NCI-H1436 treated with DMSO at 0.1 percent for 48 hours (cell line): Measurements from ENCODE around the gene CRABP2.

Experiments used
- DNase-seq: peaks from one replicate; lab custom pipeline; 2025; lab: John Stamatoyannopoulos, UW

CRABP2 gene

DNA sequence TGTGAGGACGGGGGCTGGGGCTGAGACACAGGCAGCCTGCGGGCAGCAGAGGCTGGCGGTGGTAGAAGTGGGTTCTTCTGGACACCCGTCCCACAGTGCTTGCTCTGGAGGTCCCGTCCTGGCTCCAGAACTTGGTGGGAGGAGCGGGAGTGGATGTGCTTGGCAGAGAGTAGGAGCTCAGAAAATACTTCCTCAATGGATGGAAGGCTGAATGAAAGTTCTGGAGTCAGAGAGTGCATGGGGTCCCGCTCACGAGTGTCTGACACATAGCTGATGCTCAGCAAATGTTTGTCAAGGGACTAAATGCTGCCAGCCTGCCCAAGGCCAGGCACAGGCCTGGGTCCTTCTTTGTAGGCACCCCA is 14.7 kb downstream of the CRABP2 start:
- DNase-seq = no peak

DNA sequence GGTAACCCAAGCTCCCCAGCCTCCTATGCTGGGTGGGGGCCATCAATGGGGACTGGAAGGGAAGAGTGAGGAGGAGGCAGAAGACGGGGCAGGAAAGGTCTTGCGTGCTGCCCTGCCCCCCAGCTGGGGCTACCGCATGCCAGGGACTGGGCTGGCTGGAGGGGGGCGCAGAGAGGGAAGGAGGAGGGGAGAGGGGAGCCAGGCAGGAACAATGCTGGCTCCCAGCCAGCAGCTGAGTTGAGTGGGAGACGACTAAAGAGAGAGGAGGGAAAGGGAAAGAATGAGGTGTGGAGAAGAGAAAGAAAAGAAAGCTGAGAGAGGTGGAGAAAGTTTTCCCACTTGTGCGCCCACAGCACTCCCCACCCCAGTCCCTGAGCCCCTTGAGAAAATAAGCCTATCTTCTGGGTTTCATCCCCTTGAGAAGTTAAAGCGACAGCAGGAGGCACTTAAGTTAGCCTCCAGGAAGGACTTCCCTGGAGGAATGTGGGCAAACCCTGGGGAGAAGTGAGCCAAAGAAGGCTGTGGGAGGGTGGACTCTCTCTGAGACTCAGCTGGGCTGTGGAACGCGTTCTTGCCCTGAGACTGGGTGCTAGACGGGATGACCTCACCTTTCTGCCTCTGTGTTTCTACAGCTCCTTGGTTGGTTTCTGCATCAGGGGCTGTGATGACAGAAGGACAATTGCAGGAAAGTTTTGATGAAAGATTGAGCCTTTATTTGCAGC is 15.3 kb downstream of the CRABP2 start:
- no peak for DNase-seq

DNA sequence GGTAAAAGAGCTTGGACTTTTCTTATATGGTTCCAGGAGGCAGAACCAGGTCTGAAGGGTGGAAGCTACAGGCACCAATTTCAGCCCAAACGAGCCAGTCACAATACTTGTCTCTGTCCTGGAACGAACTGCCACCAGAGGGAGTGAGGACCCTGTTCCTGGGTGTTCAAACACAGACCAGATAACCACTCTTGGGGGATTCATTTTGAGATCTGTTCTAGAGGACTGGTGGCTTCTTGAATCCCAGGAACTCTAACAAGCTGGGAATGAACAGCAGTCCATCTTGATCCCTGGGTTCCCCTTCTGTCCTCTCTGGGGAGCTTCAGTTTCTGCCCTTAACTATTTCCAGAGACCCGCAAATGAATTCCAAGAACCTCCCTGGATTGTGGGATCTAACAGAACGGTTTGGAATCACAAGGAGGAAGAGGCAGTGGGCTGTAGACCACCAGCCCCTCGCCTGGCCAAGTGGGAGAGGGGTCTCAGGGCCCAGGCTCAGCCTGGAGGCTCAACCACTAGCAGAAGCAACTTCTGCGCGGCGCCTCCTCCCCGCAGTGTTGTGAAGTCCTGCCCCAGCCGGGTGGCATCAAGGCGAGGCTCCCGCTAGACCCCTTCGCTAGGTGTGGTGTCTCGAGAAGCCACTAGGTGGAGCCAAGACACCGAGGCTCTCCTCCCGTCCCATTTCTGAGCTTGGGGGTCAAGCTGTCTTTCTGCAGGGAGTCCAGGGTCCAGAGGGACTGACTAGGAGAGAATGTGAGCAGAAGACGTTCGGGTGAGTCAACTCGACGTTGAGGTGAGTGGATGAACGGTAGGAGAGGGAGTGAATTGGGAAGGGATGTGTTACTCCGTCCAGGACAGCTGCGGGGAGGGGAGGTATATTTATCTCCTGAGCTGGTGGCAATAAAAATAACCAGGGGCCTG is 16.1 kb downstream of the CRABP2 start:
- peak; percentile 42 for DNase-seq

DNA sequence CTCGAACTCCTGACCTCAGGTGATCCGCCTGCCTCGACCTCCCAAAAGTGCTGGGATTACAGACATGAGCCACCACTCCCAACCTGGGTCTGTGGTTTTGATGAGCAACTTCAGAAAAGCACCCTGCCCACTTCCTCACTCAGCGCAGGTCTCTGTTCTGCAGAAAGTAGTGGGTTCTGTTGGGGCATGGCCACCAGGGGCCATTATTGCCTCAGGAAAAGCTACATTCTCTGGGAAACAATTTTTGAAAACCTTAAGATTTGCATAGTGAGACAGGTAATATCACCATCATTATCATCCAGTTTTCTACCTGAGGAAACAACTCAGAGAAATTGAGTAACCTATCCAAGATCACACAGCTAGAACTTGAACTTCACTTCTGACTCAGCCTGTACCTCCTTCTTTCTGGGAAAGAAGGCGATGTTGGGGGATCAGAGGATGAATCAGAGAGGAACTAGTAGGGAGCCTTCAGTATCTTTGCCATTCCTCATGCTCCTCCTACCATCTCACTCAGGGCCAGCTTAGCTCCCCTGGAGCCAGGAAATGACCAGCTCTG is 21.1 kb downstream of the CRABP2 start:
- DNase-seq = no peak

DNA sequence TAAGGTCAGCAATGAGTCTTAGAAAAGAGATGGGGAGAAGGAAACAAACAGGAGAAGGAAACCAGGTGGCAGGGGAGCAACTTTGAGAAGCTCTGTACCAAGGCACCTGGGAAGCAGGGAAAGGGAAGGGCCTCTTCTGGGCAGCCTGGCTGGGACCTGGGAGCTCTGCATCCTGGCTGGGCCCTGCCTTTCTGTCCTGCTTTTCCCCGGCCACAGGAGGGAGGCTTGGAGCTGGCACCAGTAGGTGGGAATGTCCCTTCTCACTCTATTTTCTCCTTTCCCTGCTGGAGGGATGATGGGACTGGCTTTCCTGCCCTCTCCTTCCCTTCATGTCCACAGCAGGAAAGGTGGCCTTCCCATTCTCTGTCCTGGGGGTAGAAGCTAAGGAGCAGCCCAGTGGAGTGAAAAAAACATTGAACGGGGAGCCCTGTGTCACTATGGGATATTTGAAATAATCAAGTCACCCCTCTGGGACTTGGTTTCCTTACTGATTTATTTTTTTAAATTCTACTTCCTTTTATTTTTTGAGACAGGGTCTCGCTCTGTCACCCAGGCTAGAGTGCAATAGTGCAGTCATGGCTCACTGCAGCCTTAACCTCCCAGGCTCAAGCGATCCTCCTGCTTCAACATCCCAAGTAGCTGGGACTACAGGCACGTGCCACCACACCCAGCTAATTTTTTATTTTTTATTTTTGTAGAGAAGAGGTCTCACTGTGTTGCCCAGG is 23.1 kb downstream of the CRABP2 start:
- DNase-seq = no peak

DNA sequence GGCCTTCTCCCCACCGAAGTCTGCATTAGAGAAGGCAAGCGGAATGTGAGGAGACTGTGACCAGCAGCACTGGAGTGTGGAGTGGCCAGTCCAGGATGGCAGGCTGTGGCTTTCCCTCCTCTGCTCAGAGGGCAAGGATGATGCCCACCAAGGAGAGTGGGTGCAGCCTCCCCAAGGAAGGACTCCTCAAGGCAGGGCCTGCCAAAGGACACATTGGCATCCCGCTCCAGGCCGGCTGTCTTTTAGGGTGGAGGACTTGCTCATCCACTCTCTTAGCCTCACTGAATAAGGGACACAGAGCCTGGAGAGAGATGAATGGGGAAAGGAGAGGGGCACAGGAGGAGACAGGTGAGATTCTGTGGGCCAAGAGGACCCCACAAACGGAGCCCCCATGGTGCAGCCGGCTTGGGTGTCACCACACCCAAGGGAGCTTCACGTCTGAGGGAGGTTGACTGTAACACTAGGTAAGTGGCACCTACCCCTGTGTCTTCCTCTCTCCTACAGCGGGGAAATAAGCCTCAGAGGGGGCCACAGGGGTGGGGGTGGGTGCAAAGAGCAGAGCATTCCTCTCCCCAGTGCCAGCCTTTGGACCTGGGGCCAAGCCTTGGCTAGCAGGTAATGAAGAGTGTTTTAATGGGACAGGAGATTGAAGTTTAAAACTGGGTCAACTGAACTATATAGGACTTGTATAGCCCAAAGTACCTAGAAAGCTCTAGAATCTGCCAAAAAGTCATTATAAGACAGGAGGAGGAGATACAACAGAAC is 24.0 kb downstream of the CRABP2 start:
- no peak for DNase-seq

DNA sequence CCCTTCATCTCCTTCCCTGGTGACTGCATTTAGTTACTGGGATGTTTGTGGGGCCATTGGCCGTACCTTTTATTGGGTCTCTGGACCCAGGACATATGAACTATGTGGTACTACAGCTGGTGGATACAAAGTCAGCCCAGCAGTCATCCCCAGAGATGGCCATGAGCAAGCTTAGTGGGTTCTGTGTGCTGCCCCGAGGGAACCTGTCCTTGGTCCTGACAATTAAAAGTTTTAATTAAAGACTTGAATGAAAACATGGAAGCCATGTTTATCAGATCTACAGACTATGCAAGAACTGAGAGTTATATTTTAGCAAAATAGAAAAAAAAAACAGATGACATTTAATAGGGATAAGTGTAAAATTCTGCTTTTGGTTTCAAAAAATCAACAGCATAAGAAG is 25.3 kb downstream of the CRABP2 start:
- no peak for DNase-seq

DNA sequence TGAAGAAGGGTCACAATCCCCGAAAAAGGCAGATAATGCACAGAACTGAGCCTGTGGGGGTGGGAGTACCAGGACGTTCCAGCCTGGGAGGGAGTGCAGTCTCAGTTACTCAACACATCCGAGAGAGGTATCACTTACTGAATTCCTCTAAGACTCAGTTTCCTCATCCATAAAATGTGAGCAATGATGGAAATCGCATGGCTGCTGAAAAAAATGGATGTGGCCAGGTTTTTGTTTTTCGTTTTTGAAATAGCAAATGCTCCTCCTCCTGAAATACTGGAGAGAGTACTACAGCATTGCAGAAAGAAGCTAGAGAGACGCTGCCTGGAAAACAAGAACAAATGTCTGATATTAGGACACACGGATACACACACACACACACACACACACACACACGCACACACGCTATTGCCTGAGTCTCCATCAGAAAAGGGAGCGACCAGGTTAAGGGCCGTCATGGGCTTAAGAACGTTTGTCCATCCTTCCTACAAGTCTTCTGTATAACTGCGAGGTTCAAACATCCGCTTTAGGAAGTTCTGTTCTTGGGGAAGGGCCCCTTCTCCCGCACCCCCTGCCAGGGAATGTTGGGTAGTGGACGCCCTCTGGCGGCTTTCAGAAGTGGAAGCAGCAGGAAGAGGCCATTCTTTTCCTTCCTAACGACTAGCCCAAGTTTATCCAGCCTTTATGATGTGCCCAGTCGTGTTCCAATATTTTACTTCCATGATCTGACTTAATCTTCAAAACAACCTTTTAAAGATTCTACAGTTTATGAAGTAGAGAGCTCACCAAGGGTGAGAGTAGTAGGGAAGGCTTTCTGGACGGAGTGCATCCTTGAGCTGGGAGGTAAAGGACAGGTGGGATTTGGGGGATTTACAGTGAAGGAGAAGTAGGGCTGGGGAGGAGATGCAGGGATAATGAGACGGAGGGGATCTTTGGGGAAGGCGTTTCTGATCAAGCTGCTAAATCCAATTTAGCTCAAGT is 27.5 kb downstream of the CRABP2 start:
- no peak for DNase-seq

DNA sequence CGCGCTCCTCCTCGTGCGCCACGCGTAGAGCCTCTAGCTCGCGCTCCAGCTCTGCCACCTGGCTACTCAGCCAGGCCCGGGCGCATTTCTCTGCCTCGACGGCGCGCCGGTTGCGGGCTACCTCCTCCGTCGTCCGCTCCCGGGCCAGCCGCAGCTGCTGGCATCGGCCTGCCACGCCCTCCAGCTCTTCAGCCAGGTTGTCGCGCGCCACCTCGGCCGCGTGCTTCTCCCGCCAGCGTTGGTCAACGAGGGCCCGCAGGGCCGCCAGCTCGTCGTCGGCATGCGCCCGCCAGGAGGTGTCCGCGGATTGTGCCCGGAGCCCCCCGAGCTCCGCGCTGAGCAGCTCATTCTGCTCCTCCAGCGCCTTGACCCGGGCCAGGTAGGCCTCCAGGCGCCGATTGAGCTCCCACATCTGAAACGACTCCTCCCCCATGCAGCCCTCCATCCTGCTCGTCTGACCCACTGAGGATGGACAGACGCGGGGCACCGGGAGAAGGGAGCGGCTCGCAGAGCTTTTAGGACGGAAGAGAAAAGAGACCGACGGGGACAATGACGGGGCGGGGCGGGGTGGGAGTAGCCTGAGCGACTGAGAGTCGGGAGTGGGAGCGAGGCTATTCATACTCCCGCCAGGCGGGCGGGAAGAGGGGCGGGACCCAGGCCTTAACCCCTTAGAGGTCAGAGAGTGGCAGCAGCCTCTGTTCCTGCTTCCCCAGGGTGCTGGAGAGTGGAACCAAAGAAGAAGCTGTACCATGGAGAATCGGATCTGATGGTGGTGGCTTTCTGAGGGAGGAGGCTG is 28.4 kb downstream of the CRABP2 start, which contains the start of gene NES:
Gene NES (minus strand): TSS at position 588 of the 796 bp plus-strand sequence. CDS start 143 bp downstream, at position 445.
- DNase-seq = no peak

DNA sequence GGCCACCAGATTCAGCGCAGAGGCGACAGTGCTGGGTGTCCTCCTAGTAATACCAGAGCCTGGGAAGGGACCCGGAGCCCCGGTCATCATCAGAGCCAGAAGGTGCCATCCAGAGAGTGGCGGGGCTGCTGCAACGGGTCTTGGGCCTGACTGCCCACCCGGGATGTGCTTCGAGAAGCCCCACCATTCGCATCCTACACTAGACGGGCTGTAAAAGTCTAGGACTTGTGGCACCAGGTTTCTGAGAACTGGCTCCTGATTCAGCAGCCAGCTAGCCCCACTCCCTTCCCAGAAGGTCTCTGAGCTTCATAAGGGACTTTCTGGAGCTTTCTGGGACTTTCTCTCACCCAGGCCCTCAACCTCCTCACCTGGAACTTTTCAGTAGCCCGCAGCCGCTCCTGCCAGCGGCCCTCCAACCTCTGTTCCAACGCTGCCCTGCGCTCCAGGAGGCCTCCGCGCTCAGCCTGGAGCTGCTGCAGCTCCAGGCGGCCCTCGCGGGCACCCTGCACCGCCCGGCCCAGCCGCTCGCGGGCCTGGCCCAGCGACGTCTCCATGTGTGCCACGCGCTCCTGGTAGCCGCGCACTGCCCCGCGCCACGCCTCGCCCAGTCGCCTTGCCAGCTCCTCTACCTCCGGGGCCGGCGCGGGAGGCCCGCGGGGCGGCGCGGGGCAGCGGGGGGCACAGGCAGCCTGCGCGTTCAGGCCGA is 29.1 kb downstream of the CRABP2 start:
- DNase-seq = no peak

DNA sequence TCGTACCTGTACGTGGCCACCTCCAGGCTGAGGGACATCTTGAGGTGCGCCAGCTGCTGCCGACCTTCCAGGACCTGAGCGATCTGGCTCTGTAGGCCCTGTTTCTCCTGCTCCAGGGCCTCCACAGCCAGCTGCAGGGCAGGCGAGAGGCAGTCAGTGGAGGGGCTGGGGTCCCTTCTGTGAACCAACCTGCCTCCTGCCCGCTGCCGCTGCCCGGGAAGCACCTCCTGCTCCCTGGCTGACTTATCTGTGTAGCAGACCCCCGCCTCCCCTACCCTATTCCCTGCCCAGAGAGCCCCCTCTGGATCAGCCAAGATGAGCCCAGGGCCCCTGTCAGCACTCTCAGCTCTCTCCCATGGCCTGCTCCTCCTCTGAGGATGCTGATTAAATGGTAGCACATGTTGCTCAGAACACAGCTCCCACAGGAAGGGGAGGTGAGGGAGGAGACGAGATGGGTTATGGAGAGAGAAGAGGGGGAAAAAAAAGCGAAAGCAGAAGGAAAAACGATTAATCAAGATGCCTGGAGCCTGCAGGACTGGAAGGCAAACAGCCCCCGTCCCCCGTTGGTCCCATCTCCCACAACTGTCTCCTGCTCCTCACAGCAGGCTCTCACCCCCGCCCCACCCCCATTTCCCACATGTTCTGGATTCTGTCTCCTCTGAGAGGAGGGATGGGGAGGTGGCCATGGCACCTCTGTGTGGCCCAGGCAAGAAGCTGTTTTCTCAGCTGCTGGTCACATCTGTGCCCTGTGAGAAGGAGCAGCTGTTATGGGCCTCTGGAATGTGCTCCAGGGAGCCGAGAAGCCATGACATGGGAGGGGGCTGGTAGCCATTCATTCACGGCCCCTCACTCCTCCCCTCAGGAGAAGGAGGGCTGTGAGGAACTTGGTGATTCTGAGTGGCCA is 29.9 kb downstream of the CRABP2 start:
- DNase-seq = no peak

DNA sequence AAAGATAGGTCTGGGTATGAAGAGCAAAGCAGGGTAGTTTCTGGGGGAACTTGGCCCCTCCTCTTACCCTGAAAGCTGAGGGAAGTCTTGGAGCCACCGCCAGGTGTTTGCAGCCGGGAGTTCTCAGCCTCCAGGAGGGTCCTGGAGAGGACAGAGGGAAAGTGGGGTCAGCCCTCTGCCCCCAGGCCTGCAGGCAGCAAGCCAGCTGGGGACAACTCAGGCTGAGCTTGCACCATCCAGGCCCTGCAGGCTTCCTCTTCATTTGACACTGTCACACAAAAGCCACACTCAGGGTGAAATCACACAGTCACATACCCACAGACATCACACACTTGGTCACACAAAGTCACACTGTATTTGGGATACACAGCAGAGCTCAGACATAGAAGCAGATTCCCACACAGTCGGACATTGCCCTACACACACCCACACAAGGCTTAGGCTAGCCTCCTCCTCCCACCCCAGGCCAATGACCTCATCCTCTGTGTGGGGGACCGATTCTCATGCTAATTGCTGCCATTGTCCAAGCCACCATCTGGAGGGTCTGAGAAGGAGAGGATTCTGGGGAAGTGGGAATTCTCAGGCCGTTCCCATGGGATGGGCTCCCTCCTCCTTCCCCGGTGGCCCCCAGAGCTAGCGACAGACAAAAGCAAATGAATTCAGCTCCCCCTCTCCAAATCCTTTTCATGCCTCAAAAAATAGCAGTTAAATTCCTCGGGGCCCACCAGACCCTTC is 31.8 kb downstream of the CRABP2 start:
- no peak for DNase-seq

DNA sequence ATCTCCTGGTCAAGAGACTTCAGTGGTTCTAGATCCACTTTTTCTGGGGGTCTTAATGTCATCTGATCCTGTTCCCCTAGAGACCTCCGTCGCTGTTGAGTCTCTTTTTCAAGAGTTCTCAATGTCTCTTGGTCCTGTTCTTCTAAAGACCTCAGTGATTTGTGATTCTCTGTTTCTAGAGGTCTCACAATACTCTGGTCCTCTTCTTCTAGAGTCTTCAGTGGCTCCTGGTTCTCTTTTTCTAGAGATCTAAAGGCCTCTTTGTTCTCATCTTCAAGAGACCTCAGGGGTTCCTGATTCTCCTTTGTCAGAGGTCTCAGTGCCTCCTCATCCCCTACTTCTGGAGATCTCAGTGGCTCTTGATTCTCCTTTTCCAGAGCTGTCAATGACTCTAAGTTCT is 33.6 kb downstream of the CRABP2 start:
- no peak for DNase-seq

DNA sequence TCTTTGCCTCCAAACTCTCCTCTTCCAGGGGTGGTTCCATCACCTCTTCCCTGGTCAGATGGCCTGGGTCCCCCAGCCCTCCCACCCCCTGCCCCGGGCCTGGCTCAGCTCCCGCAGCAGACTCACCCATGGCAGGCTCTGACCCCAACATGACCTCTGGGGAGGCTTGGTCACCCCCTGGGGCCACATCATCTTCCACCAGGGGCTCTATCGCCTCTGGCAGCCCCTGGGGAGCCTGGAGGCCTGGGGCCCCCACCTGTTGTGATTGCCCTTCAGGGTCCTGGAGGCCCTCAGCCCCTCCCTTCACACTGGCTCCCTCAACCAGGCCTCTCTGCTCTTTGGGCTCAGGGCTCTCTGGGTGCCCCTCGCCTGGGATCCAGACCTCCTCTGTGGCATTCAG is 34.6 kb downstream of the CRABP2 start:
- DNase-seq = no peak

DNA sequence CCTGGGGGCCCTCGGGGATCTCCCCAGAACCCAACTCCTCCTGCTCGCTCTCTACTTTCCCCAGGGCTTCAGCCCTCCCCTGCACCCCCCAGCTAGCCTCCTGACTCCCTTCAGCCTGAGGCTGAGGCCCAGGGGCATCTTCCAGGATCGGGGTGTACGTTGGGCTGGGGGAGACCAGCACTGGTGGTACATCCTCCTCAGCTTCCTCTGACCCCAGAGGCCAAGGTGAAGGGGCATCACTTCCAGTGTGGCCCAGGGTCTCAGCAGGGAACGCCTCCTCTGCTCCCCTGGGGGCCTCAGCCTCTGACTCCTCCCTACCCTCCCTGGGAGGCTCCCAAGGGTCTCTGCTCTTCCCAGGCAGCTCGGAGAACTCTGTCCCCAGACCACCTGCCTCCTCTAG is 35.0 kb downstream of the CRABP2 start:
- no peak for DNase-seq

DNA sequence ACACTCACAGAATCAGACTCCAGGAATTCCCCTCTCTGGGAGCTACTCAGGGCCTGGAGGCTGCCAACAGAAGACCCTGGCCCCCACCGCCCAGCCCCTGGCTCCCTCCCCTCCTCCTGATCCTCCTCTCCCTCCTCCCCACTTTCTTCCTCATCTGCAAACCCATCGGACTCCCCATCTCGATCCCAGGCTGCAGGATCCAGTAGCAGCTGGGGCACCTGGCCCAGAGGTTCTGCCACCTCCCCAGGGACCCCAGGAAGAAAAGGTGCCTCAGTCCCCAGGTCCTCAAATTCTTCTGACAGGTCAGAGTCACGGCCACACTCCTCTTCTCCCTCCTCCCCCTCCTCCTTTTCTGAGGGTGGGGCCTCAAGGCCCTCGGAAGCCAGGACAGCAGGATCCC is 35.6 kb downstream of the CRABP2 start:
- no peak for DNase-seq
